SK-N-SH (cell line): Measurements from ENCODE around the gene GLUL. TPM values are rescaled to one million over a fixed set of nuclear protein-coding genes. Genes with fewer than 3 reads are reported as not detected.

Experiments used
- CTCF ChIA-PET: fragments of 300-600, 350-600 bp; formaldehyde crosslinking; extraction: SDS; loops from one replicate; lab custom pipeline; 2021; lab: Yijun Ruan, JAX
- POLR2A ChIA-PET: fragments of 350-600 bp; sonication (Branson Sonifier 250); formaldehyde crosslinking; extraction: SDS; loops from one replicate; lab custom pipeline; 2020; ENCODE audit warnings: antibody characterized with exemption, inconsistent platforms; lab: Yijun Ruan, JAX
- DNase-seq: peaks from one replicate; pipeline ENCODE4 v3.0.0; 2012
- H2AFZ ChIP-seq: fragments of 200-600 bp; sonication (generic); 2 replicates; pipeline ENCODE4 v1.8.1; 2016; ENCODE audit warnings: antibody characterized with exemption, mild to moderate bottlenecking, low read depth
- H3F3A ChIP-seq: fragments of 200-600 bp; sonication (generic); replicated peaks from 2 replicates; pipeline ENCODE3; 2016; ENCODE audit warnings: antibody characterized with exemption, mild to moderate bottlenecking; ENCODE audit not compliant: insufficient read depth
- H3K27ac ChIP-seq, 2 experiments: fragments of 200-500 bp in 1 of 2; fragments of 200-600 bp in 1 of 2; sonication (Bioruptor generic) in 1 of 2; sonication (generic), shearing (Covaris generic) in 1 of 2; 2 replicates each; pipeline versions ENCODE4 v1.5.1 to v1.6.1; 2014 to 2016; ENCODE audit warnings: low read depth in 2 of 2, inconsistent platforms in 1 of 2, low read length in 1 of 2, mild to moderate bottlenecking in 1 of 2, mixed read lengths in 1 of 2
- H3K27me3 ChIP-seq: fragments of 200-600 bp; sonication (generic), shearing (Covaris generic); 2 replicates; pipeline ENCODE4 v1.6.1; 2016; ENCODE audit warnings: mixed run types; ENCODE audit not compliant: insufficient read depth
- H3K36me3 ChIP-seq, 2 experiments: fragments of 200-500 bp in 1 of 2; fragments of 200-600 bp in 1 of 2; sonication (Bioruptor generic) in 1 of 2; sonication (generic) in 1 of 2; replicated peaks in 1 of 2; 2 replicates each; pipeline versions ENCODE3 to v1.5.1; 2014 to 2016; ENCODE audit warnings: low read length in 1 of 2, mild to moderate bottlenecking in 1 of 2; ENCODE audit not compliant: insufficient read depth in 2 of 2, control insufficient read depth in 1 of 2
- H3K4me1 ChIP-seq, 2 experiments: fragments of 200-500 bp in 1 of 2; fragments of 200-600 bp in 1 of 2; sonication (Bioruptor generic) in 1 of 2; sonication (generic), shearing (Covaris generic) in 1 of 2; 2 replicates each; pipeline versions ENCODE4 v1.5.1 to v1.6.1; 2014 to 2016; ENCODE audit warnings: low read depth in 1 of 2, low read length in 1 of 2, mixed run types in 1 of 2; ENCODE audit not compliant: insufficient read depth in 2 of 2, control insufficient read depth in 1 of 2
- H3K4me2 ChIP-seq: fragments of 200-600 bp; sonication (generic), shearing (Covaris generic); 2 replicates; pipeline ENCODE4 v1.6.1; 2017; ENCODE audit warnings: mixed run types
- H3K4me3 ChIP-seq, 2 experiments: fragments of 200-500 bp in 1 of 2; fragments of 200-600 bp in 1 of 2; sonication (Bioruptor generic) in 1 of 2; sonication (generic), shearing (Covaris generic) in 1 of 2; 2 replicates each; pipeline versions ENCODE4 v1.5.1 to v1.8.1; 2014 to 2016; ENCODE audit warnings: low read depth in 2 of 2, inconsistent platforms in 1 of 2, low read length in 1 of 2, mild to moderate bottlenecking in 1 of 2, mixed read lengths in 1 of 2, moderate library complexity in 1 of 2
- H3K79me2 ChIP-seq: fragments of 200-600 bp; sonication (generic); 2 replicates; pipeline ENCODE4 v1.8.1; 2017; ENCODE audit warnings: mild to moderate bottlenecking; ENCODE audit not compliant: insufficient read depth
- H3K9ac ChIP-seq: fragments of 200-600 bp; sonication (generic); 2 replicates; pipeline ENCODE4 v1.6.1; 2017; ENCODE audit warnings: mixed run types
- H3K9me2 ChIP-seq: fragments of 200-600 bp; sonication (generic); 2 replicates; pipeline ENCODE4 v1.6.1; 2017; ENCODE audit warnings: mixed run types
- H3K9me3 ChIP-seq: fragments of 200-600 bp; sonication (generic); 2 replicates; pipeline ENCODE4 v1.6.1; 2017; ENCODE audit warnings: mixed run types, mild to moderate bottlenecking, moderate library complexity
- H4K20me1 ChIP-seq: fragments of 200-600 bp; sonication (generic); 2 replicates; pipeline ENCODE4 v1.6.1; 2017; ENCODE audit warnings: mild to moderate bottlenecking, mixed run types; ENCODE audit not compliant: insufficient read depth
- CTCF ChIP-seq: fragments of 200-600 bp; sonication (generic); IDR thresholded peaks from 2 replicates; pipeline ENCODE4 v1.6.1; 2017; ENCODE audit warnings: antibody characterized with exemption, mild to moderate bottlenecking, moderate library complexity
- FOXJ3 ChIP-seq: sonication (generic); formaldehyde crosslinking; IDR thresholded peaks from 2 replicates; pipeline ENCODE4 v1.5.1; 2020; ENCODE audit warnings: mild to moderate bottlenecking, missing genetic modification reagents
- GABPA ChIP-seq: IDR thresholded peaks from 2 replicates; pipeline ENCODE4 v1.4.0; 2012; ENCODE audit warnings: low read depth, mild to moderate bottlenecking
- JUND ChIP-seq: IDR thresholded peaks from 2 replicates; pipeline ENCODE4 v1.4.0; 2012
- MEF2A ChIP-seq: IDR thresholded peaks from 2 replicates; pipeline ENCODE4 v1.4.0; 2012; ENCODE audit warnings: low read depth, borderline replicate concordance
- MXI1 ChIP-seq: IDR thresholded peaks from 2 replicates; pipeline ENCODE4 v1.6.1; 2012; ENCODE audit warnings: mild to moderate bottlenecking, low read depth, low read length, improper control_type of control experiment
- NFIC ChIP-seq: IDR thresholded peaks from 2 replicates; pipeline ENCODE4 v1.4.0; 2012; ENCODE audit warnings: borderline replicate concordance
- NRF1 ChIP-seq: IDR thresholded peaks from 2 replicates; pipeline ENCODE4 v1.6.1; 2012; ENCODE audit warnings: low read depth, mild to moderate bottlenecking, low read length
- PBX3 ChIP-seq: IDR thresholded peaks from 2 replicates; pipeline ENCODE4; 2012
- POLR2AphosphoS5 ChIP-seq: IDR thresholded peaks from 2 replicates; pipeline ENCODE4 v1.6.1; 2012; ENCODE audit warnings: low read depth, low read length
- RAD21 ChIP-seq: IDR thresholded peaks from 2 replicates; pipeline ENCODE4 v1.6.1; 2012; ENCODE audit warnings: mild to moderate bottlenecking, low read length
- SIN3A ChIP-seq: IDR thresholded peaks from 2 replicates; pipeline ENCODE4 v1.6.1; 2012; ENCODE audit warnings: low read depth, mild to moderate bottlenecking, low read length, moderate library complexity, borderline replicate concordance
- SMC3 ChIP-seq: IDR thresholded peaks from 2 replicates; pipeline ENCODE4 v1.6.1; 2012; ENCODE audit warnings: low read depth, low read length, improper control_type of control experiment
- TCF12 ChIP-seq: IDR thresholded peaks from 2 replicates; pipeline ENCODE4 v1.4.0; 2012
- YY1 ChIP-seq: IDR thresholded peaks from 2 replicates; pipeline ENCODE4 v1.4.0; 2012; ENCODE audit warnings: low read depth, mild to moderate bottlenecking
- WGBS: methylation state at CpG from one replicate; pipeline ENCODE4 v1.1.6; 2017; ENCODE audit warnings: low lambda C conversion rate; 5-methylcytosine and 5-hydroxymethylcytosine counted together
- polyA plus RNA-seq, 3 experiments: library from polyadenylated mRNA; depleted of rRNA; stranded (reverse); fragments of >200 nt; gene quantifications; 2 replicates each; pipeline ENCODE4 v1.2.3, GENCODE V29; 2012
- TF ChIP-seq, protein P1 (sequence below): IDR thresholded peaks from 2 replicates; pipeline ENCODE4 v1.4.0; 2012; ENCODE audit warnings: low read depth, borderline replicate concordance
- TF ChIP-seq, protein P2 (sequence below): fragments of 150-350 bp; IDR thresholded peaks from 2 replicates; pipeline ENCODE4 v1.6.1; 2017; ENCODE audit warnings: antibody characterized with exemption, low read length, low read depth, borderline replicate concordance
- TF ChIP-seq, protein P3 (sequence below): IDR thresholded peaks from 2 replicates; pipeline ENCODE4 v1.4.0; 2012; ENCODE audit warnings: low read depth

The GLUL gene
- polyA plus RNA-seq, 1 of the 3 experiments (the other 2 are of a cell fraction) = 107 TPM

DNA sequence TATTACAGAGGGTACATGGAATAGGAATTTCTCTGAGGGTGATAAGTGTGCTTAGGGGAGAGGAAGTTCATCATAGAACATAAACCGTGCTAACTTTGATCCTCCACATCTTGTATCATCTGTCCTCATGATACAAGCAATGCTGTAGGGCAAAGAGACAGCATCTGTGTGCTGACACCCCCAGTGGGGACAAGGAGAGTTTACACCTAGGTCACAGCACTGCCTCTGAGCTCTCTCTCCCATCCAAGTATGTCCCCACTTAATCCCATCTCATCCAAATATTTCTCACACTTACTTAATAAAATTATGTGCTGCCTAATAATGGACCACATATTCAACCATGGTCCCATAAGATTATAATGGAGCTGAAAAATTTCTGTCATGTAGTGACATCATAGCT is 13.2 kb upstream of the GLUL start:
- WGBS = 6% methylated on average over 1 of the region's 1 CpG

GRCh38 chr1:182400567-182400966 is 9.0 kb upstream of the GLUL start, which contains the start of gene TEDDM1:
Gene TEDDM1, minus strand, starts transcription at chr1:182400667. Its CDS starts 182 bp downstream, at chr1:182400485.
- 59% methylated on average over 4 of the region's 4 CpGs for WGBS
- DNase-seq = no peak
- Histone ChIP-seq H4K20me1 (no peaks in the 10 kb centered on the region), H3K9ac (no peak within 1 kb of the TSS), H3K9me2 (no peaks in the 10 kb centered on the region), H2AFZ (no peak within 1 kb of the TSS), H3K9me3 (no peaks in the 10 kb centered on the region), H3K79me2 (no peaks in the 10 kb centered on the region), H3K4me1 (peaks cover 0 to 3% of the 10 kb centered on the region in 2 experiments; a peak in 2 of 4 replicates), H3K4me2 (no peak within 1 kb of the TSS), H3K4me3 (no peak within 1 kb of the TSS), H3F3A (no peaks in the 10 kb centered on the region), H3K36me3 (no peaks in the 10 kb centered on the region), H3K27ac (no peak within 1 kb of the TSS), H3K27me3 (no peaks in the 10 kb centered on the region)
- ChIA-PET POLR2A (no interaction called here), CTCF (interaction anchor here (0.9 to 12.2 kb wide), 3 partner anchors 257 to 316 kb away, joined by 3 to 350 read pairs (median 18); no protein-coding TSS in a partner anchor)
- TF ChIP-seq NFIC (no peak), MXI1 (no peak), GABPA (no peak), RAD21 (no peak), NRF1 (no peak), JUND (no peak), POLR2AphosphoS5 (no peak), PBX3 (no peak), MEF2A (no peak), SIN3A (no peak)
- TF ChIP-seq, protein P1, sequence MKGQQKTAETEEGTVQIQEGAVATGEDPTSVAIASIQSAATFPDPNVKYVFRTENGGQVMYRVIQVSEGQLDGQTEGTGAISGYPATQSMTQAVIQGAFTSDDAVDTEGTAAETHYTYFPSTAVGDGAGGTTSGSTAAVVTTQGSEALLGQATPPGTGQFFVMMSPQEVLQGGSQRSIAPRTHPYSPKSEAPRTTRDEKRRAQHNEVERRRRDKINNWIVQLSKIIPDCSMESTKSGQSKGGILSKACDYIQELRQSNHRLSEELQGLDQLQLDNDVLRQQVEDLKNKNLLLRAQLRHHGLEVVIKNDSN = no peak
- TF ChIP-seq, protein P2, sequence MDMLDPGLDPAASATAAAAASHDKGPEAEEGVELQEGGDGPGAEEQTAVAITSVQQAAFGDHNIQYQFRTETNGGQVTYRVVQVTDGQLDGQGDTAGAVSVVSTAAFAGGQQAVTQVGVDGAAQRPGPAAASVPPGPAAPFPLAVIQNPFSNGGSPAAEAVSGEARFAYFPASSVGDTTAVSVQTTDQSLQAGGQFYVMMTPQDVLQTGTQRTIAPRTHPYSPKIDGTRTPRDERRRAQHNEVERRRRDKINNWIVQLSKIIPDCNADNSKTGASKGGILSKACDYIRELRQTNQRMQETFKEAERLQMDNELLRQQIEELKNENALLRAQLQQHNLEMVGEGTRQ = no peak
- TF ChIP-seq, protein P3, sequence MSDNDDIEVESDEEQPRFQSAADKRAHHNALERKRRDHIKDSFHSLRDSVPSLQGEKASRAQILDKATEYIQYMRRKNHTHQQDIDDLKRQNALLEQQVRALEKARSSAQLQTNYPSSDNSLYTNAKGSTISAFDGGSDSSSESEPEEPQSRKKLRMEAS = no peak

More for the DNA sequence above, 13.2 kb upstream of the GLUL start:
- DNase-seq = peak; percentile 17
- Histone ChIP-seq H3K4me3 (no peak overlapping the region), H3K4me1 (no peaks in the 10 kb centered on the region), H2AFZ (no peak overlapping the region)
- TF ChIP-seq YY1 = no peak
- TF ChIP-seq MXI1 = no peak
- TF ChIP-seq TCF12 = no peak
- TF ChIP-seq SMC3 = no peak
- no peak for TF ChIP-seq FOXJ3
- TF ChIP-seq RAD21 = no peak
- peak; percentile 6; the same call in 1 of the 2 replicates for TF ChIP-seq CTCF
- TF ChIP-seq, all 33 proteins: peak for 1
- Histone ChIP-seq H3K9me2 (no peaks in the 10 kb centered on the region), H3K27me3 (no peaks in the 10 kb centered on the region), H3K27ac (no peak overlapping the region), H3K79me2 (no peaks in the 10 kb centered on the region), H3K4me2 (no peak overlapping the region), H3K9me3 (no peaks in the 10 kb centered on the region), H4K20me1 (no peaks in the 10 kb centered on the region), H3F3A (no peaks in the 10 kb centered on the region), H3K36me3 (no peaks in the 10 kb centered on the region), H3K9ac (no peak overlapping the region)
- ChIA-PET CTCF (interaction anchor here (0.8 to 2.6 kb wide), 8 partner anchors 8 to 378 kb away, joined by 3 to 14 read pairs (median 4); no protein-coding TSS in a partner anchor), POLR2A (interaction anchor here (1.1 kb wide), 1 partner anchor 13 kb away, joined by 4 read pairs; the partner anchor contains the start of gene GLUL)
